ENCODE data around the gene STAM.

GRCh38 chr10:17708821-17709220, 64.9 kb downstream of the STAM start:
- TF ChIP-seq, protein P1, sequence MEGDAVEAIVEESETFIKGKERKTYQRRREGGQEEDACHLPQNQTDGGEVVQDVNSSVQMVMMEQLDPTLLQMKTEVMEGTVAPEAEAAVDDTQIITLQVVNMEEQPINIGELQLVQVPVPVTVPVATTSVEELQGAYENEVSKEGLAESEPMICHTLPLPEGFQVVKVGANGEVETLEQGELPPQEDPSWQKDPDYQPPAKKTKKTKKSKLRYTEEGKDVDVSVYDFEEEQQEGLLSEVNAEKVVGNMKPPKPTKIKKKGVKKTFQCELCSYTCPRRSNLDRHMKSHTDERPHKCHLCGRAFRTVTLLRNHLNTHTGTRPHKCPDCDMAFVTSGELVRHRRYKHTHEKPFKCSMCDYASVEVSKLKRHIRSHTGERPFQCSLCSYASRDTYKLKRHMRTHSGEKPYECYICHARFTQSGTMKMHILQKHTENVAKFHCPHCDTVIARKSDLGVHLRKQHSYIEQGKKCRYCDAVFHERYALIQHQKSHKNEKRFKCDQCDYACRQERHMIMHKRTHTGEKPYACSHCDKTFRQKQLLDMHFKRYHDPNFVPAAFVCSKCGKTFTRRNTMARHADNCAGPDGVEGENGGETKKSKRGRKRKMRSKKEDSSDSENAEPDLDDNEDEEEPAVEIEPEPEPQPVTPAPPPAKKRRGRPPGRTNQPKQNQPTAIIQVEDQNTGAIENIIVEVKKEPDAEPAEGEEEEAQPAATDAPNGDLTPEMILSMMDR (IDR thresholded peaks at IDR 0.05; ENCODE audit: low read depth, low read length): no peak
- TF ChIP-seq EZH2phosphoT487 (IDR thresholded peaks at IDR 0.05; ENCODE audit: low read depth): no peak

Data from OCI-LY3 (cell line).